CD4-positive, CD25-positive, alpha-beta regulatory T cell (primary cell): Measurements from ENCODE around the gene IGFBP6. TPM values are rescaled to one million over a fixed set of nuclear protein-coding genes. Genes with fewer than 3 reads are reported as not detected.

Experiments used
- ATAC-seq, 2 donors: fragments of 150-1000 bp; cut with Tn5 transposase; one replicate each; pipeline ENCODE4 v1.10.0; 2021; ENCODE audit warnings: low read depth in 2 of 2, moderate number of reproducible peaks in 2 of 2, moderate library complexity in 1 of 2
- DNase-seq, 3 donors: peaks; one replicate each; pipeline versions ENCODE4 v3.0.0 to v3.0.0-alpha.2; 2012 to 2022; ENCODE audit warnings: mixed read lengths in 1 of 3
- H3K27ac ChIP-seq: one replicate; pipeline ENCODE4 v1.7.0; 2013; ENCODE audit warnings: mild to moderate bottlenecking, low read length; ENCODE audit not compliant: insufficient read depth, poor library complexity, severe bottlenecking
- H3K27me3 ChIP-seq: one replicate; pipeline ENCODE4 v1.7.0; 2013; ENCODE audit warnings: low read length; ENCODE audit not compliant: control insufficient read depth, insufficient read depth
- H3K36me3 ChIP-seq: one replicate; pipeline ENCODE4 v1.7.0; 2013; ENCODE audit warnings: mild to moderate bottlenecking, low read length, moderate library complexity; ENCODE audit not compliant: control insufficient read depth, insufficient read depth
- H3K4me1 ChIP-seq: 2 replicates; pipeline ENCODE4 v1.7.0; 2013; ENCODE audit warnings: mild to moderate bottlenecking, low read length; ENCODE audit not compliant: insufficient read depth, control insufficient read depth, poor library complexity, severe bottlenecking
- H3K4me3 ChIP-seq: one replicate; pipeline ENCODE4 v1.7.0; 2013; ENCODE audit warnings: low read depth, mild to moderate bottlenecking, low read length, moderate library complexity
- H3K9me3 ChIP-seq, 2 experiments: 1 replicate in 1 of 2; 2 replicates in 1 of 2; pipeline ENCODE4 v1.7.0; 2013; ENCODE audit warnings: low read length in 2 of 2, mild to moderate bottlenecking in 1 of 2, moderate library complexity in 1 of 2; ENCODE audit not compliant: control insufficient read depth in 2 of 2
- H3K27ac Mint-ChIP-seq, 3 donors: one replicate each; pipeline ENCODE4 v1.8.0; 2020 to 2022; ENCODE audit warnings: mild to moderate bottlenecking in 3 of 3, mixed read lengths in 3 of 3, moderate library complexity in 2 of 3
- H3K27me3 Mint-ChIP-seq: one replicate; pipeline ENCODE4 v1.8.0; 2022; ENCODE audit warnings: mild to moderate bottlenecking, mixed read lengths
- H3K36me3 Mint-ChIP-seq: one replicate; pipeline ENCODE4 v1.8.0; 2020; ENCODE audit warnings: mixed read lengths
- H3K4me1 Mint-ChIP-seq, 4 donors: one replicate each; pipeline ENCODE4 v1.8.0; 2020 to 2022; ENCODE audit warnings: mixed read lengths in 4 of 4, mild to moderate bottlenecking in 1 of 4
- H3K4me3 Mint-ChIP-seq, 4 donors: one replicate each; pipeline ENCODE4 v1.8.0; 2020 to 2022; ENCODE audit warnings: mild to moderate bottlenecking in 4 of 4, mixed read lengths in 4 of 4, moderate library complexity in 3 of 4
- H3K9me3 Mint-ChIP-seq, 7 donors: one replicate each; pipeline ENCODE4 v1.8.0; 2020 to 2022; ENCODE audit warnings: mixed read lengths in 7 of 7, mild to moderate bottlenecking in 3 of 7, moderate library complexity in 2 of 7
- polyA plus RNA-seq, 4 donors: library from polyadenylated mRNA; unstranded; fragments of 300-500 nt; fragmentation: Illumina TruSeq; gene quantifications; one replicate each; pipeline ENCODE4 v1.2.3, GENCODE V29; 2021
- total RNA-seq: library from RNA; stranded (reverse); gene quantifications from one replicate; pipeline ENCODE4 v1.2.3, GENCODE V29; 2022

IGFBP6 gene
- total and polyA plus RNA-seq, 5 donors from 2014 or later, result 0.84 TPM; not detected in 4

DNA sequence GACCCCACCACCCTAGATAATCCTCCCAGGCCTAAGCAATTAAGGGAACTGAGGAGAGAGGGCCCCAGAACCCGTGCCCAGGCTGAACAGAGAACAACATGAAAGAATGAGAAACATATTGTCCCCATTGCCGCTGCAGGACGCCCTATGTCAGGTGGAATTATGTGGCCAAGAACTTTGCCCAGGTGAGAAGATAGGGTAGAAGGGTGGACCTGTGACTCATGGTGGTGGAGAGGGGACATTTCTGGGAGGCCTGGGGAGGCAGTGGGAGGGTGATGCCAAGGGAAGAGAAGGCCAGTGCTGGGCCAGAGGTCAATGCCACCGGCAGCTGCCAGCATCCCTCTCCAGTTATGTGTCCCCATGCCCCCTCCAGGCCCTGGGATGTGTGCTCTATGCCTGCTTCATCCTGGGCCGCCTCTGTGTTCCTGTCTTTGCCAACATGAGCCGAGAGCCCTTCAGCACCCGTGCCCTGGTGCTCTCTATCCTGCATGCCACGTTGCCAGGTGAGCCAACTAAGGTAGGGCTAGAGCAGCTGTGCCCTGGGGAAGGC, 21.4 kb downstream of the IGFBP6 start:
- H3K9me3 Mint-ChIP-seq, result no peaks in the 10 kb centered on the region
- Histone ChIP-seq H3K4me1 (no peaks in the 10 kb centered on the region), H3K36me3 (no peaks in the 10 kb centered on the region), H3K27me3 (no peaks in the 10 kb centered on the region), H3K27ac (no peak overlapping the region), H3K4me3 (no peak overlapping the region), H3K9me3 (no peaks in the 10 kb centered on the region)
- no peaks in the 10 kb centered on the region for H3K36me3 Mint-ChIP-seq
- H3K27ac Mint-ChIP-seq, result no peak overlapping the region
- ATAC-seq, result no peak
- H3K4me3 Mint-ChIP-seq, result no peak overlapping the region
- no peak for DNase-seq
- H3K27me3 Mint-ChIP-seq, result peaks cover 4% of the 10 kb centered on the region
- no peaks in the 10 kb centered on the region for H3K4me1 Mint-ChIP-seq

- Mint-ChIP-seq H3K4me3 (no peak overlapping the region), H3K36me3 (no peaks in the 10 kb centered on the region), H3K4me1 (no peaks in the 10 kb centered on the region), H3K9me3 (no peaks in the 10 kb centered on the region), H3K27ac (no peak overlapping the region), H3K27me3 (peaks cover 18% of the 10 kb centered on the region)
- Histone ChIP-seq H3K9me3 (no peaks in the 10 kb centered on the region), H3K36me3 (no peaks in the 10 kb centered on the region), H3K27ac (no peak overlapping the region), H3K4me1 (no peaks in the 10 kb centered on the region), H3K4me3 (no peak overlapping the region), H3K27me3 (no peaks in the 10 kb centered on the region)
- DNase-seq, result no peak
- ATAC-seq, result no peak
These were observed 23.4 kb downstream of the IGFBP6 start for GRCh38 chr12:53120685-53121525.

GRCh38 chr12:53122961-53123468, 25.5 kb downstream of the IGFBP6 start:
- Mint-ChIP-seq H3K27ac (no peak overlapping the region), H3K36me3 (no peaks in the 10 kb centered on the region), H3K27me3 (peaks cover 29% of the 10 kb centered on the region), H3K9me3 (no peaks in the 10 kb centered on the region), H3K4me1 (peaks cover 0 to 4% (median 0%) of the 10 kb centered on the region in 4 donors), H3K4me3 (no peak overlapping the region)
- no peak overlapping the region for H3K4me3 ChIP-seq
- DNase-seq (no peak), ATAC-seq (no peak)
- H3K27me3 ChIP-seq, result no peaks in the 10 kb centered on the region
- no peaks in the 10 kb centered on the region for H3K9me3 ChIP-seq
- no peaks in the 10 kb centered on the region for H3K4me1 ChIP-seq
- no peak overlapping the region for H3K27ac ChIP-seq
- H3K36me3 ChIP-seq, result no peaks in the 10 kb centered on the region

GRCh38 chr12:53123578-53124351, 26.3 kb downstream of the IGFBP6 start:
- no peaks in the 10 kb centered on the region for H3K27me3 ChIP-seq
- ATAC-seq (no peak), DNase-seq (no peak)
- no peaks in the 10 kb centered on the region for H3K9me3 ChIP-seq
- H3K36me3 ChIP-seq, result no peaks in the 10 kb centered on the region
- H3K27ac ChIP-seq, result no peak overlapping the region
- H3K9me3 Mint-ChIP-seq, result no peaks in the 10 kb centered on the region
- peaks cover 0 to 4% (median 0%) of the 10 kb centered on the region in 4 donors for H3K4me1 Mint-ChIP-seq
- H3K4me1 ChIP-seq, result no peaks in the 10 kb centered on the region
- peaks cover 30% of the 10 kb centered on the region for H3K27me3 Mint-ChIP-seq
- H3K27ac Mint-ChIP-seq, result no peak overlapping the region
- no peak overlapping the region for H3K4me3 ChIP-seq
- H3K36me3 Mint-ChIP-seq, result no peaks in the 10 kb centered on the region
- no peak overlapping the region for H3K4me3 Mint-ChIP-seq

GRCh38 chr12:53124352-53124723, 26.9 kb downstream of the IGFBP6 start:
- Mint-ChIP-seq H3K27me3 (peaks cover 35% of the 10 kb centered on the region), H3K27ac (no peak overlapping the region), H3K9me3 (no peaks in the 10 kb centered on the region), H3K36me3 (no peaks in the 10 kb centered on the region), H3K4me3 (no peak overlapping the region), H3K4me1 (peaks cover 0 to 4% (median 0%) of the 10 kb centered on the region in 4 donors)
- Histone ChIP-seq H3K9me3 (no peaks in the 10 kb centered on the region), H3K27me3 (no peaks in the 10 kb centered on the region), H3K4me1 (no peaks in the 10 kb centered on the region), H3K36me3 (no peaks in the 10 kb centered on the region), H3K4me3 (no peak overlapping the region), H3K27ac (no peak overlapping the region)
- no peak for ATAC-seq
- DNase-seq, result no peak

DNA sequence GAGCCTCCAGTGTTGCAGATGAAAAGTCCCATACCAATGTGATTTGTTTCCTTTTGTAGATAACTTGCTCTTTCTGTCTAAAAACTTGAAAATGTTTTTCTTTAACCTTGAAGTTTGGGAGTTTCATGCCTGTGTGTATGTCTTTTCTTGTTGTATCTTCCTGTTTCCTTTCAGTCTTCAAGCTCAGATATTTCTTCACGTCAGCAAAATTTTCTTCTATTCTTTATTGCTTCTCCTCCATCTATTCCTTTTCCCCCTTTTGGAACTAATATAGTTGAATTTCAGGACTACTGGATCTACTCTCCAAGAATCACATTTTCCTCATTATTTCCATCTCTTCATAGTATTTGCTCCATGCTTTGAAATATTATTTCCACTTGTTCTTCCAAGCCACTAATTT, 29.7 kb downstream of the IGFBP6 start:
- no peak overlapping the region for H3K4me3 ChIP-seq

GRCh38 chr12:53128780-53129569, 31.5 kb downstream of the IGFBP6 start:
- Histone ChIP-seq H3K4me1 (no peaks in the 10 kb centered on the region), H3K27ac (no peak overlapping the region), H3K27me3 (no peaks in the 10 kb centered on the region), H3K4me3 (no peak overlapping the region), H3K36me3 (no peaks in the 10 kb centered on the region), H3K9me3 (no peaks in the 10 kb centered on the region)
- Mint-ChIP-seq H3K4me1 (peaks cover 0 to 4% (median 0%) of the 10 kb centered on the region in 4 donors), H3K4me3 (no peak overlapping the region), H3K27me3 (peaks cover 52% of the 10 kb centered on the region), H3K9me3 (no peaks in the 10 kb centered on the region), H3K36me3 (no peaks in the 10 kb centered on the region), H3K27ac (no peak overlapping the region)
- no peak for ATAC-seq
- no peak for DNase-seq

More for the DNA sequence above, 29.7 kb downstream of the IGFBP6 start:
- no peaks in the 10 kb centered on the region for H3K27me3 ChIP-seq
- no peaks in the 10 kb centered on the region for H3K36me3 ChIP-seq
- no peaks in the 10 kb centered on the region for H3K9me3 Mint-ChIP-seq
- H3K4me1 Mint-ChIP-seq, result peaks cover 0 to 4% (median 0%) of the 10 kb centered on the region in 4 donors
- H3K9me3 ChIP-seq, result no peaks in the 10 kb centered on the region
- no peak overlapping the region for H3K27ac Mint-ChIP-seq
- no peak overlapping the region for H3K4me3 Mint-ChIP-seq
- peaks cover 45% of the 10 kb centered on the region for H3K27me3 Mint-ChIP-seq
- no peak overlapping the region for H3K27ac ChIP-seq
- DNase-seq, result no peak
- no peaks in the 10 kb centered on the region for H3K4me1 ChIP-seq
- H3K36me3 Mint-ChIP-seq, result no peaks in the 10 kb centered on the region
- ATAC-seq, result no peak
